ENCODE results near the gene MTCL1. TPM values are rescaled to one million over a fixed set of nuclear protein-coding genes. Genes with fewer than 3 reads are reported as not detected.
A peak's percentile ranks its signal among the peaks of the same experiment; 100 is the strongest.

Gene MTCL1
- total and polyA plus RNA-seq, 9 of the 15 experiments (the other 6 are each of a cell fraction or from before 2014, with no cell fraction given), result 0.21 to 7.4 (median 3.7) TPM

- TF ChIP-seq ZBTB49 (CRISPR knock-in tag; IDR thresholded peaks at IDR 0.05; ENCODE audit: borderline replicate concordance), result no peak
- no peak for TF ChIP-seq RBM15 (IDR thresholded peaks at IDR 0.05; ENCODE audit: insufficient read depth, low read length)
- TF ChIP-seq LEF1 (IDR thresholded peaks at IDR 0.05), result peak; percentile 23; the same call in 1 of the 2 replicates
- TF ChIP-seq MAZ (CRISPR knock-in tag; conservative IDR thresholded peaks at IDR 0.05 in 1 of 2, IDR thresholded peaks at IDR 0.05 in 1 of 2), result no peak; a peak in 1 of 4 replicates
- no peak for TF ChIP-seq MBD1 (CRISPR knock-in tag; IDR thresholded peaks at IDR 0.05)
- no peak for TF ChIP-seq E2F4 (CRISPR knock-in tag; IDR thresholded peaks at IDR 0.05; ENCODE audit: low read depth)
- TF ChIP-seq ZBTB8A (IDR thresholded peaks at IDR 0.05; ENCODE audit: partially characterized antibody), result no peak
- no peak for TF ChIP-seq ARID3B (CRISPR knock-in tag; IDR thresholded peaks at IDR 0.05; ENCODE audit: borderline replicate concordance)
- no peak for TF ChIP-seq ZNF263 (CRISPR knock-in tag; IDR thresholded peaks at IDR 0.05; ENCODE audit: borderline replicate concordance)
- no peak for TF ChIP-seq PTBP1 (IDR thresholded peaks at IDR 0.05; ENCODE audit: low read depth, low read length)
- TF ChIP-seq ZNF217 (CRISPR knock-in tag; IDR thresholded peaks at IDR 0.05), result no peak
- no peak for TF ChIP-seq U2AF1 (optimal IDR thresholded peaks at IDR 0.05; ENCODE audit: low read depth, low read length)
- TF ChIP-seq JUN (IDR thresholded peaks at IDR 0.05; ENCODE audit: borderline replicate concordance, low read depth, low read length), result peak; percentile 84
- no peak for TF ChIP-seq JUN (CRISPR knock-in tag; IDR thresholded peaks at IDR 0.05; ENCODE audit: borderline replicate concordance)
- no peak for TF ChIP-seq ZNF76 (CRISPR knock-in tag; IDR thresholded peaks at IDR 0.05; ENCODE audit: borderline replicate concordance)
- no peak for TF ChIP-seq FOXK1 (CRISPR knock-in tag; IDR thresholded peaks at IDR 0.05; ENCODE audit: borderline replicate concordance)
- TF ChIP-seq MED1 (CRISPR knock-in tag; IDR thresholded peaks at IDR 0.05; ENCODE audit: borderline replicate concordance), result no peak
- TF ChIP-seq, protein P1, sequence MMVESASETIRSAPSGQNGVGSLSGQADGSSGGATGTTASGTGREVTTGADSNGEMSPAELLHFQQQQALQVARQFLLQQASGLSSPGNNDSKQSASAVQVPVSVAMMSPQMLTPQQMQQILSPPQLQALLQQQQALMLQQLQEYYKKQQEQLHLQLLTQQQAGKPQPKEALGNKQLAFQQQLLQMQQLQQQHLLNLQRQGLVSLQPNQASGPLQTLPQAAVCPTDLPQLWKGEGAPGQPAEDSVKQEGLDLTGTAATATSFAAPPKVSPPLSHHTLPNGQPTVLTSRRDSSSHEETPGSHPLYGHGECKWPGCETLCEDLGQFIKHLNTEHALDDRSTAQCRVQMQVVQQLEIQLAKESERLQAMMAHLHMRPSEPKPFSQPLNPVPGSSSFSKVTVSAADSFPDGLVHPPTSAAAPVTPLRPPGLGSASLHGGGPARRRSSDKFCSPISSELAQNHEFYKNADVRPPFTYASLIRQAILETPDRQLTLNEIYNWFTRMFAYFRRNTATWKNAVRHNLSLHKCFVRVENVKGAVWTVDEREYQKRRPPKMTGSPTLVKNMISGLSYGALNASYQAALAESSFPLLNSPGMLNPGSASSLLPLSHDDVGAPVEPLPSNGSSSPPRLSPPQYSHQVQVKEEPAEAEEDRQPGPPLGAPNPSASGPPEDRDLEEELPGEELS (CRISPR knock-in tag; IDR thresholded peaks at IDR 0.05; ENCODE audit: borderline replicate concordance), result no peak
Measured at GRCh38 chr18:8730080-8730827, 24.9 kb downstream of the MTCL1 start (continued).

Data from K562 (cell line).